Stimulated activated CD4-positive, alpha-beta T cell treated with anti-CD3 and anti-CD28 coated beads, Interleukin-15, amount 100 ng/mL, for 1 hour (primary cell): ENCODE measurements around the gene BPIFA1.

Experiments used
- DNase-seq, 2 donors: peaks; one replicate each; pipeline ENCODE4 v3.0.0-alpha.2; 2020; ENCODE audit warnings: low read depth in 1 of 2, low spot score in 1 of 2

BPIFA1 gene

GRCh38 chr20:33277471-33278441 lies 42.0 kb downstream of the BPIFA1 start:
- DNase-seq = no peak

DNA sequence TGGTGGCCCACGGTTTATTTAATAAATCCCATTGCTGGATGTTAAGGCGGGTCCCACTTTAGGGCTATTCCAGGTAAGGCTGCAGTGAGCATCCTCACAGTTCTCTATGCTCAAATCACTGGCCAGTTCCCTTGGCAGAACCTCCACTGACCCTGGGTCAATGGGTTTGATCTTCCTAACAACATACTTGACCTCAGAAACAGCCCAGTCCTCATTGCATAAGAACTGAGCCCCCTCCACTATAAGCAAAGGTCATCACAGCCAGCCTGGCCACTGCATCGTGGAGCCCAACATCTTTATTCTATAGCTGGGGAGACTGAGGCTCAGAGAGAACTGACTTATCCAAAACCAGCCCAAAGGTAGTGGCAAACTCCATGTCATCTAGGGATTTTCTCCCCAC lies 42.9 kb downstream of the BPIFA1 start:
- no peak for DNase-seq

DNA sequence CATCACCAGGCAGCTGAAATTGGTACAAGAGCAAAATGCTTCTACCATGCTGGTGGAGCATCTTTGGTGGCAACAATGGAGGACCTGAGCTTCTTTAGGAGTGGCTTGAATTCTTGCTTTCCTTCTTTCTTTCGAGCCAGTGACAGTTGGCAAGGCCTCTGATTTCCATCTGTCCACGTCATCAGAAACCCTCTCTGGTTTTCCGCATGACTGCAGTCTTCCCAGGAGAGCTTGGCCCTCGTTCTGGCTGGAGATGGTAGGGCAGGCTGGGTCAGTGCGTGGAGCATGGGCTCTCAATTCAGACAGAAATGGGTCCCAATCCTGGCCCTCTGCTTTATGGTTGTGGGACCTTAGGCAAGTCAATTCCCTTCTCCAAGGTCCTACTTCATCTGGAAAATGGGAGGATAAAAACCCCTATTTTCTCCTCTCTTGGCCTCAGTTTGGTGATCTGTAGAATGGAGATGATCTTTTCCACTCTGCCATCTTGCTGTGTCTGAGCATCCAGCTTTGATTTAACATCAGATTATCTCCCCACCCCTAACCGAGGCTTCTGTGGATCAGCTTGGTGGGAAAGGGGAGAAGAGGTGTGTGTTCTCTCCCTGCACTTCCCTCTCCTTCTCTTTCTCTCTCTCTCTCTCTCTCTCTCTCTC lies 43.6 kb downstream of the BPIFA1 start:
- DNase-seq = no peak

- DNase-seq = no peak
Observed at GRCh38 chr20:33280000-33280680, 44.3 kb downstream of the BPIFA1 start.

GRCh38 chr20:33280775-33281174 lies 45.0 kb downstream of the BPIFA1 start:
- no peak for DNase-seq

DNA sequence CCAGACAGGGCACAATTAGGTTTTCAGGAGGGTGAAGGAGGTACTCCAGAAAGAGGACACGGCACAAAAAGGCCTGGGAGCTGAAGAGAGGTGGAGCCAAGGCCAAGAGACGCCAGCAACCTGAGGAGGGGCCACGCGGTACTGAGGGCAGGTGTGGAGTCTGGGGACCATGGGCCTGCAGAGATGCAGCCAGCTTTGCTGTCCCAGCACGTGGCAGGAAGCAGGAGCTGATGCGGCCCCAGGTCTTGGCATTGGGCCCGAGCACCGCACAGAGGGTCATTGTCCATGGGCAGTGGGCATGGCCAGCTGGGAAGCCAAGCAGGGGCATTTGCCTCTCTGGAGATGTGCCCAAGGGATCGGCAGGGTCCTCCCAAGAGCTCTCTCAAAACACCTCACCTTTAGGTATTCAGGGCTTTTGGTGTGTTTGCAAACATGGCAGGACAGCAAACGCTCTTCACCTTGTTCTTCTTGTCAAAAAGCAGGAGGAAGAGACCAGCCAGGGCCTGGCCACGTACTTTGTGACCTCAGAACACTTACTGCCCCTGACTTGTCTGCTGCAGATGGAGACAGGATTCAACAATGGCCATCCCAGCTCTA lies 45.9 kb downstream of the BPIFA1 start:
- DNase-seq = no peak

DNA sequence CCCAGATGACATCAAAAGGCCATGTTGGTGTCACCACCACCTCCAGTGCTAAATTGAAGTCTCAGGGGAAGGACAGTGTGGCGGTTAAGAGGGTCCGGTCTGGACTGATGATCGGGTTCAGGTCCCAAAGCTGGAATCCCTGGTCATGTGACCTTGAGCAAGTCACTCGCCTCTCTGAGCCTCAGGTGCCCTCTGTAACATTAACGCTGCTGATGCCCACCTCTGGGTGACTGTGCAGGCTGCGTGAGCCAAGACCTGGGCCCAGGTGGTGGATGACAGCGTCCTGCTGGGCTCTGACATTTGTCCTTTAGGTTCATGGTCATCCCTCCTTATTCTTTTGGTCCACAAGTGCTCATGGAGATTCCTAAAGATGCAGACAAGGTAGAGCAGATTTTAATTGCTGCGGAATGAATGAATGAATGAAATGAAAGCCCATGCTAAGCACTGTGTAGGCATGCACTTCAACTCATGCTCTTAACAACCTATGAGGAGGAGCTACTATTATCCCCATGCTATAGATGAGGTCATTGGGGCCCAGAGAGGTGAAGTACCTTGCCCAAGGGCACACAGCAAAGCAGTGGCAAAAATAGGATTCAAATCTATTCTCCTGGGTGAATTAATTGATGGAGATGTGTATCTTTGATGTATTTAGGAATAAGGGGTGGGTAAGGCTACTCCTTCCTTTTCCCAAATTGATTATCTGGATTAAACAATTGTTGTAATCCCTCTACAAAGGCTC lies 46.6 kb downstream of the BPIFA1 start:
- DNase-seq = no peak

DNA sequence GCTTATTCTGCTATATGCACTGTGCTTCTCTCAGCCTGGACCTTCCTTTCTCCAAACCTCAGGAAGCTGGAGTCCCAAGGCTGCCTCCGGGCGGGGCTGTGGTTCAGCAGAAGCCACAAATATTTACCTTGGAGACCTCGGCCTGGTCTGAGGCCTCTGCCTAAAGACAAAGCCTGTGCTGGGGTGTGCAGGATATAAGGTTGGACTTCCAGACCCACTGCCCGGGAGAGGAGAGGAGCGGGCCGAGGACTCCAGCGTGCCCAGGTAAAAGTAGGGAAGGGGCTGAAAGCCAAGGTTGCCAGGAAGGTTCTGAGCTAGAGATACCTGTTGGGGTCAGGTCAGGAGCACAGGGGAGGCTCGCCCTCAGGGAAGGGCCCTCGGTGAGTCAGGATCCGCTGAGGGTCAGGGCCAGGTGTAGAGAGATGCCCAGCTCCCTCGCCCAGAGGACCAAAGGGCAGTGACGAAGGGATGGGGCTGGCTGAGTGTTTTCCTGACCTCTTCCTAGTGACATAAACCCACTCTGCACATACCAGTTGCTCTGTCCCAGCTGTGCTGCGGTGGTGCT lies 47.3 kb downstream of the BPIFA1 start, which contains the start of gene BPIFB1:
BPIFB1 (plus strand) TSS at position 224 of the 565 bp plus-strand sequence. CDS start 2,860 bp downstream, outside the sequence.
- no peak for DNase-seq

DNA sequence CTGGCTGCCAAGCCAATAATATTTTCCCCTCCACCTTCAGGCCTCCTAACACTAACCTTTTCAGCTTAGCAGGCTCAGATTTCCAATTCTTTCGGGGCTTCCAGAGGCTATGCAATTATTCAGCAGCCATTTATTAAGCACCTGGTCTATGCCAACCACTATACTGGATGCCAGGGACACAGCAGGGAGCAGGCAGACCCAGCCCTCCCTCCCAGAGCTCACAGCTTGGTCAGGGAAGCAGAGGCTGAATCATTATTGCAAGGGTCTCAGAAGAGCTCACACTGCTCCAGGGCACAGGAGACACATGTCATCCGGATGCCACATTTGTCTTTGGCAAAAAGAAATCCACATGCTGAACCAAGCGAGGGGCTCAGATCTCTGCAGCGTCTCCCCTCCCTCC lies 48.5 kb downstream of the BPIFA1 start:
- no peak for DNase-seq

DNA sequence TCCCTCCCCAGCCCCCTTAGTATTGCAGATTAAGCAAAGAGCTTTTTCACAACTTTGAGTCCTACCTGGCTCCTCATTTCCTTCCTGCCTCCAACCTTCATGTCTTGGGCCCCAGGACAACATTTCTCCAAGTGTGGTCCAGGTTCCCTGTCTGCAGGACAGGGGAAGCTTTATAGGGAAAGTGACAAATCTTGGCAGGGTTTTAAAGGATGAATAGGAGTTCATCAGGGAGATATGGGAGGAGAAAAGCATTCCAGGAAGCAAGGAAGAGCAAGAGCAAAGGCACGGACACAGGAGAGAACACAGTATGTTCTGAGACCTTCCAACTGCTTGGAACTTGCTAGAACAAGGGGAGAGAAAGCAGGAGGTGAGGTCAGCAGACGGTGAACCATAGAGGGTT lies 49.1 kb downstream of the BPIFA1 start:
- no peak for DNase-seq

DNA sequence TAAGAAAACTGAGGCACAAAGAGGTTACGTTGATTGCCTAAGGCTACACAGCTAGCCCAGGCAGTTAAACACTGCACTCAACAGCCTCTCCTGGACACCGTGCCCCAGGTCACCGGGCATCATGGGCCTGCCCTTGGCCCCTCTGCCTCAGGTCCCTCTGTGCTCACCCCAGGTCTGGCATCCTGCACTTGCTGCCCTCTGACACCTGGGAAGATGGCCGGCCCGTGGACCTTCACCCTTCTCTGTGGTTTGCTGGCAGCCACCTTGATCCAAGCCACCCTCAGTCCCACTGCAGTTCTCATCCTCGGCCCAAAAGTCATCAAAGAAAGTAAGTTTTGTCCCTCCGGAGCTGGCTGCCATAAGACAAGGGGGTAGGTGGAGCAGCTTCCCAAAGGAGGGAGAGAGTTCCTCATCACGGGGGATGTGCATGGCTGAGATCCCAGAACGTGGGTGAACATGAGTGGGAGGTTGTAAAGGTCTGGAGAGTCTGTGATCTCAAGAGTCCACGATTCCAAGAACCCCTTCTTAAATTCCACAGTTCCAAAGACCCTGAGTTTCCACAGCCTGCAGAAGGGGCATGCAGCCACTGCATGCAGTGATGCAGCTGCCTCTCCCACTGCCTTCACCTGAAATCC lies 50.2 kb downstream of the BPIFA1 start:
- DNase-seq = no peak

DNA sequence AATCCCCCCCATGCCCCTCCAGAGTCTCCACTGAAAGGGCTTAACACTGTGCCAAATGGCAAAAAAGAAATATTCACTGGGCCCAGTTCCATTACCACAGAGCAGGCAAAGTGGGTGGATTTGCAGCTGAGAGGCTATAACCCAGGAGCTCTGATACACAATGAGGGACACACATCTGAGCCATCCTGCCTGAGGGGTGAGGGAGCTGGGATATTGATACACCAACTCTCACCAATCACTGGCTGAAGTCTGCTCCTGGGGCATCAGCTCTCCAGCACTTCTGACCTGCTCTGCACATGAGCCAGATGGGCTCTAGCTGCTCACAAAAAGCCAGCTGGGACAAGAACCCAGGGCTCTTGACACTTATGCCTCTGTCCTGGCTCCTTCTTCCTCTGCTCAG lies 52.1 kb downstream of the BPIFA1 start:
- no peak for DNase-seq

DNA sequence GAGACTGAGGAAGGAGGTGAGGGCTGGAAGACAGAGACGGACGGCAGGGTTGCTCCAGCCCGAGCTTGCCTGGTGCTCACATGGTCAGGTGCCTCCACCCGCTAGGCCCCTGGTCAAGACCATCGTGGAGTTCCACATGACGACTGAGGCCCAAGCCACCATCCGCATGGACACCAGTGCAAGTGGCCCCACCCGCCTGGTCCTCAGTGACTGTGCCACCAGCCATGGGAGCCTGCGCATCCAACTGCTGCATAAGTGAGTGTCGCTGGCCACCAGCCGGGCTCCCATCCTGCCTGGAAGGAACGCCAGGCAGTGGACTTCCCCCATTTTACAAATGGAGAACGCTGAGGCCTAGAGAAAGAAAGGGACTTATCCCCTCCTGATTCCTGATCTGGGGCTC lies 55.1 kb downstream of the BPIFA1 start:
- DNase-seq = no peak

- no peak for DNase-seq
Observed at GRCh38 chr20:33291416-33291815, 55.6 kb downstream of the BPIFA1 start.

DNA sequence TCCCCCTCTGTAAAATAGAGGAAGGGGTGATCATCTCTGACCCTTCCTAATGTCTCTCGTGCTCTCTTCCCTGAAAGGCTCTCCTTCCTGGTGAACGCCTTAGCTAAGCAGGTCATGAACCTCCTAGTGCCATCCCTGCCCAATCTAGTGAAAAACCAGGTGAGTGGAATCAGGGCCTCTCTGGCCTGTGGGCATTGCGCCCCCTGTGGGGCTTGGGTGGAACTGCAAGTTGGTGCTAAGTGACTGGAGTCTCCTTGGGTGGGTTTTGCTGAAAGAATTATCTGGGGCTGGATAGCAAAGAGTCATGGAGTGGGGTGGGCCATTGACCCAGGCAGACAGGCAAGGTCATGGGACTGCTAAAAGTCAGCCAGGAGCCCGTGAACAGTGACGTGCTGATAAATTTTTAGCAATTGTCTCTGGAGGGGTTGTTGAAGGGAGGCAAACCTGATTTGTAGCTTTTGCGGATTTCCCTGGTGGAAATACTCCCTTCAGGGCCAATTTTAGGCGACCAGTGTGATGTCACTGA lies 56.1 kb downstream of the BPIFA1 start:
- peak; percentile 36 to 59 for DNase-seq
